SK-N-MC (cell line): ENCODE data around the gene ARHGAP24.

Source experiments
- DNase-seq: peaks from one replicate; pipeline ENCODE4 v3.0.0-alpha.2; 2011; ENCODE audit warnings: low read depth, low spot score
- H3K27ac ChIP-seq: fragments of 200-600 bp; sonication (generic); 2 replicates; pipeline ENCODE4 v1.5.1; 2016; ENCODE audit warnings: mixed run types
- H3K36me3 ChIP-seq: fragments of 200-600 bp; sonication (generic); 2 replicates; pipeline ENCODE4 v1.6.1; 2017; ENCODE audit warnings: antibody characterized with exemption, low read length, mixed read lengths; ENCODE audit not compliant: insufficient read depth
- H3K4me3 ChIP-seq: fragments of 200-600 bp; sonication (generic); 2 replicates; pipeline ENCODE4 v1.5.1; 2016
- H3K9ac ChIP-seq: fragments of 200-600 bp; sonication (generic); 2 replicates; pipeline ENCODE4 v1.8.0; 2017; ENCODE audit warnings: mixed run types, mixed read lengths; ENCODE audit not compliant: insufficient read length
- H3K9me3 ChIP-seq: fragments of 200-600 bp; sonication (generic); 2 replicates; pipeline ENCODE4 v1.6.1; 2017; ENCODE audit warnings: low read depth, mild to moderate bottlenecking, antibody characterized with exemption, low read length, moderate library complexity, mixed read lengths
- EZH2 ChIP-seq: fragments of 200-600 bp; sonication (generic); IDR thresholded peaks from one replicate; pipeline ENCODE4 v1.6.1; 2017; ENCODE audit warnings: antibody characterized with exemption
- FOXP2 ChIP-seq: optimal IDR thresholded peaks from 2 replicates; pipeline ENCODE3; 2011; ENCODE audit warnings: mild to moderate bottlenecking, moderate library complexity; ENCODE audit not compliant: insufficient read depth; ENCODE audit errors: extremely low read length, control extremely low read depth
- POLR2AphosphoS5 ChIP-seq: IDR thresholded peaks from 2 replicates; pipeline ENCODE4 v1.6.1; 2012; ENCODE audit warnings: mild to moderate bottlenecking, low read depth, low read length, borderline replicate concordance

ARHGAP24 gene

DNA sequence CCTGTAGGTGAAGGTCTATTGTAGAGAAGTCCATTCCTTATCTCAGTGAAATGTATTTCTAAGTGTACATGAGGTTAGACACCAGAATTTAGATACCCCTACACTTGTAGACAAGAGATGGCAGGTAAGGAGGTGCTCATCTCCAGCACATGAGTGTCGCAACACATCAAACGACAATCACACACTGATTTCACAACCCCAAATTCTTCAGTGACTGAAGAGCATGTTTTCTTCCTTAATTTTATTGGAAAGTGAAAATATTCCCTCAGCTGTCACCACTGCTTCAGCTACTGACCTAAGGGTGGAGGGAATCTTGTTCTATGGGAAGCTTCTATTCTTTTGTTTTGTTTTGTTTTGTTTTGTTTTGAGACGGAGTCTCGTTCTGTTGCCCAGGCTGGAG lies 280.3 kb downstream of the ARHGAP24 start:
- DNase-seq: no peak
- H3K9ac ChIP-seq: no peak overlapping the region

DNA sequence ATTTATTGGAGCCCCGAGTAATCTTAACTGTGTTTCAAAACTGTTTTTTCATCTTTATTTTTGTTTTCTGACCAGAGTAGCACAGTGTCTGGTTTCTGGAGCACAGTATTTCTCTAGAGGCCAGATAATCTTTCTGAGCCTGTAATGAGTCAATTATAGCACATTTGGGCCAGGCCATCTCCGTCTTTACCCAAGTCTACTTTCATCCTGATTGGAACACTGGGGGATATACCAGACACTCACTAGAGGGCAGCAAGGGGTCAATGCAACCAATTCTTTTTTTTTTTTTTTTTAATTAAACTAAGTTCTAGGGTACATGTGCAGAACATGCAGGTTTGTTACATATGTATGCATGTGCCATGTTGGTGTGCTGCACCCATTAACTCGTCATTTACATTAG lies 282.0 kb downstream of the ARHGAP24 start:
- H3K9me3 ChIP-seq: no peaks in the 10 kb centered on the region
- H3K36me3 ChIP-seq: no peaks in the 10 kb centered on the region
- TF ChIP-seq POLR2AphosphoS5 (no peak), FOXP2 (no peak), EZH2 (no peak)
- H3K27ac ChIP-seq: no peak overlapping the region
- H3K9ac ChIP-seq: no peak overlapping the region
- DNase-seq: no peak
- no peak overlapping the region for H3K4me3 ChIP-seq

More for the DNA sequence above, 280.3 kb downstream of the ARHGAP24 start:
- Histone ChIP-seq H3K36me3 (no peaks in the 10 kb centered on the region), H3K4me3 (no peak overlapping the region), H3K9me3 (no peaks in the 10 kb centered on the region), H3K27ac (no peak overlapping the region)
- TF ChIP-seq POLR2AphosphoS5: no peak
- TF ChIP-seq EZH2: no peak
- TF ChIP-seq FOXP2: no peak

DNA sequence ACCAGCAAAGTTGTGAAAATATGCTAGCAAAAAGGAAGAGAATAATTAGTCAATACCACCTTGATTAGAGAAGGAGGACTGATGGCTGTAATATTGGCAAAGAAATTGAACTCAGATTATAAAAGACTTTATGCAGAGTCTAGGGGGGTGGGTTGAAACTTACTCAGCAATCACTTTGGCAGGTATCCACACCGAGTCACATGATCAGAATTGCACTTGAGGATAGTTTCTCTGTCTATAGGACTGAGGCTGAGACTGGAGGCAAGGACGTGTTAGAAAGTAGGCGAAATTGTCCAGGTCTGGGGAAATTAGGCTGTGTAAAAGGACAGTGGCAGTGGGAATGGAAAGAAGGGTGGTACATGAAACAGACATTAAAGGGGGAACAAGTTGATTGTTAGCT lies 284.4 kb downstream of the ARHGAP24 start:
- no peak overlapping the region for H3K9ac ChIP-seq
- TF ChIP-seq POLR2AphosphoS5: no peak
- no peak for TF ChIP-seq FOXP2
- TF ChIP-seq EZH2: no peak
- H3K27ac ChIP-seq: no peak overlapping the region
- H3K36me3 ChIP-seq: no peaks in the 10 kb centered on the region
- no peak overlapping the region for H3K4me3 ChIP-seq
- H3K9me3 ChIP-seq: no peaks in the 10 kb centered on the region
- no peak for DNase-seq

DNA sequence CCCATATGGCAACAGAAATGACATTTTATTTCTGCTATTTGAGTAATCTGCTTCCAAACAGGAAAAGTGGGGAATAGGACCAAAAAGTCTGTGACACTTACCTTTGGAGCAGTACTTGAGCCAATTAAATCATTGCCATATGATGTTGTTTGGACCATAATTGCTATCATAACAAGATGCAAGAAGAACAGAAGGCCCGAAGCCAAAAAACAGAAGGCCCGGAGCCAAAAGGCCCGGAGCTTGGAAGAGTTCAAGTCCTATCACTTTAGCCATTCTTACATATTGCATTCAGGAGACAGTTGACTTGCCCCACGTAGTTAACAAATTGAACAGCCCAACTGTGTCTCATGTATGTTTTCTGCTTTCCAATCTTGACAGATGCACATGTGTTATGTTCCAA lies 285.6 kb downstream of the ARHGAP24 start:
- H3K27ac ChIP-seq: no peak overlapping the region
- no peak overlapping the region for H3K4me3 ChIP-seq
- no peaks in the 10 kb centered on the region for H3K9me3 ChIP-seq
- H3K36me3 ChIP-seq: no peaks in the 10 kb centered on the region
- TF ChIP-seq FOXP2 (no peak), POLR2AphosphoS5 (no peak), EZH2 (no peak)
- no peak overlapping the region for H3K9ac ChIP-seq
- DNase-seq: no peak

DNA sequence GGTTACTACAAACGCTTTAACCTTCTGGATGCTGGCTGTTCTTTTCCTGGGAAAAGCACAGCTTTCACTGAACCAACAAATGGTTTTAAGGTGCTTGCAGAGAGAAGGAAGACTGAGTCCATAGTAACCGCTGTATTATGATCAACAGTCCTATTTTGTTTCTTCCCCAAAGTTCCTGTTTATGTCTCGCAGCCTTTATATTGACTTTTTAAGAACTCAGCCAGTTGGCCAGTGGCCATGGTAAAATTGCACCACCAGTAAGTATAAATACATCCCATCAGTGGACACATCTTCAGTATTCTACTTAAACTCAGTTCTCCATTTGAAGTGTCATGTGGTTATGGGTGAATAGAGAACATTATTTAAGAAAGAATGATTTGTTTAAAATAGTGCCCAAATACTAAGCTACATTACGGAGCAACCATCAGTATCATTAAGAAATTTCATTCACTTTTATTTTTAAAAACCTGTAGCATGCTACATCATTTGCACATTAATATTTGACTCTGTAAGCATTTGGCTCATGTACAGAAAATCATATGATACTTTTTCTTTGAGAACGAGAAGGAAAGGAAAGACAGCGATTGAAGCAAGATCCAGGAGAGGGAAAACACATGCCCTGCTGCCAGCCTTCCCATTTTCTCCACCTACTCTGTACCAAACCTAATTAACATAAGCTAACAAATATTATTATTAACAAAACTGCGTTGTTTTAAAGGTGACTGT lies 287.0 kb downstream of the ARHGAP24 start:
- Histone ChIP-seq H3K27ac (no peak overlapping the region), H3K4me3 (no peak overlapping the region), H3K36me3 (no peaks in the 10 kb centered on the region), H3K9me3 (no peaks in the 10 kb centered on the region), H3K9ac (no peak overlapping the region)
- DNase-seq: no peak
- TF ChIP-seq FOXP2 (no peak), EZH2 (no peak), POLR2AphosphoS5 (no peak)

DNA sequence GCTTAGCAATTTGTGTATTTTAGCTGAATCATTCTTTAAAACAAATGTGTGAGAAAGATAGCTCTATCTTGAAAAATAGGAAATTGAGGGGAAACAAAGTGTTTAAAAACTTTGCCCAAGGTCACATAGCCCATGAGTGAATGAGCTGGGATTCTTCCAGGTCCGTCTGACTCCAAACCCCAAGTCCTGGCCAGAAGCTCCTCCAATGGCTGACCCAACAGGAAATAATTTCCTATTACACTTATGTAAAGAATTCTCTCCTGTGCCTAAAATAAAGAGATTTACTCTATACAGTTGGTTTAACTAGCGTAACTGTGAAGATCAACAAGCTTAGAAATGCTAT lies 287.6 kb downstream of the ARHGAP24 start:
- H3K4me3 ChIP-seq: no peak overlapping the region
- no peak for DNase-seq
- no peak for TF ChIP-seq POLR2AphosphoS5
- no peak for TF ChIP-seq EZH2
- TF ChIP-seq FOXP2: no peak

DNA sequence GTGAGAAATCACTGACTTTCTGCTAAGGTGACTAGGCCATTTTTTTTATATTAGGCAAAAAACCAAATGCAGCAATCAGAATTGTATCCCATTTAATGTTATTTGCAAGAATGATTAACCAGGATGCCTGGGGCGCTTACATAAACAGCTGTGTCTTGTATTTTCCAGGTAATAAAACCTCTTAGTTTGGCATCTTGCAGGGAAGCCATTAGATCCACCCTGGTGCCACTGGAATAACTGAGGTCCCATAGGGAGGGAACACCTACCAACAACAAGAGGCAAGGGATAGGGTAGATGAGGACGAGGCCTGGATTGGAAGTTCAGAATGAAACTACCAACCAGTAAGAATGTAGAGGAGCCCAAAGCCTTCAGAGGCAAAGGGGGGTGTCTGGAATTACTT lies 288.3 kb downstream of the ARHGAP24 start:
- Histone ChIP-seq H3K9me3 (no peaks in the 10 kb centered on the region), H3K36me3 (no peaks in the 10 kb centered on the region), H3K9ac (no peak overlapping the region)

More for the DNA sequence above, 287.6 kb downstream of the ARHGAP24 start:
- no peak overlapping the region for H3K27ac ChIP-seq
- H3K36me3 ChIP-seq: no peaks in the 10 kb centered on the region
- H3K9me3 ChIP-seq: no peaks in the 10 kb centered on the region
- H3K9ac ChIP-seq: no peak overlapping the region

DNA sequence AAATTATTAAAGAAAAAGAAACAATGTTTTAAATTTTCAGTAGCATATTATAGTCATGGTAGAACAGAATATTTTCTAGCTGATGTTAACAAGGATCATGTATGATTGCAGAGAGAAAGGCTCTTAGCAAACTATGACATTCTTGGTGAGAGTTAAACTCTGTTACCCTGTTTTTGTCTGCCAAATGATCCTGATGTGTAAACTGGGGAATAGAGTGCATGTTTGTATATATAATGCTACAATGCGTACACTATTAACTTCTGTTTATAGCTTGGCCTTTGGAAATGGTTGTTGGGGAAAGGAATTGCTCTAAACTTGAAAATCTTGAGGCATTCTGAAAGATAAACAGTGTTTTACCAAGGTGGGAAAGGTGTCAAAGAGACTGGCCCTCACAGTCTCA lies 292.7 kb downstream of the ARHGAP24 start:
- Histone ChIP-seq H3K4me3 (no peak overlapping the region), H3K9me3 (no peaks in the 10 kb centered on the region), H3K36me3 (no peaks in the 10 kb centered on the region), H3K9ac (no peak overlapping the region), H3K27ac (no peak overlapping the region)
- TF ChIP-seq FOXP2 (no peak), POLR2AphosphoS5 (no peak), EZH2 (no peak)
- DNase-seq: no peak

More for the DNA sequence above, 288.3 kb downstream of the ARHGAP24 start:
- DNase-seq: no peak
- H3K4me3 ChIP-seq: no peak overlapping the region
- no peak overlapping the region for H3K27ac ChIP-seq
- TF ChIP-seq FOXP2 (no peak), POLR2AphosphoS5 (no peak), EZH2 (no peak)

DNA sequence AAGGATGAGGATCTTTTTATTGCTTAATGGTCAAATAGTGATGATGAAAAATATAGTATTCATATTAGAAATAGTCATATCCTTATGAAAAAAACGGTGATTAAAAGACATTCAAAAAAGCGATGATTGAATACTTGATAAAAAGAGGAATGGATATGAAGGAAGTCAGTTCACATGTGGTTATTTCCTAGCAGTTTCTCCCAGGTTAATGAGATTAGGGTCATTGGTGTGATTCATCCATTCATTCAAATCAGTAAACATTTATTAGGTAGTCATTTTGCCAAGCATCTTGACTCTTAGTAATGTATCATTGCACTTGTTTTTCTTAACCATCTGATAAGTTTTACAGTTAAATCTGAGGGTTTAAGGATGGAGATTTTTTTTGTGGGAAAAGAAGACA lies 294.1 kb downstream of the ARHGAP24 start:
- Histone ChIP-seq H3K27ac (no peak overlapping the region), H3K9me3 (no peaks in the 10 kb centered on the region), H3K9ac (no peak overlapping the region), H3K36me3 (no peaks in the 10 kb centered on the region), H3K4me3 (no peak overlapping the region)
- TF ChIP-seq FOXP2 (no peak), EZH2 (no peak), POLR2AphosphoS5 (no peak)
- no peak for DNase-seq
